Measurements from ENCODE around the gene LPAR5. TPM values are rescaled to one million over a fixed set of nuclear protein-coding genes. Genes with fewer than 3 reads are reported as not detected.

The LPAR5 gene
- polyA plus RNA-seq, 1 experiment: not detected

DNA sequence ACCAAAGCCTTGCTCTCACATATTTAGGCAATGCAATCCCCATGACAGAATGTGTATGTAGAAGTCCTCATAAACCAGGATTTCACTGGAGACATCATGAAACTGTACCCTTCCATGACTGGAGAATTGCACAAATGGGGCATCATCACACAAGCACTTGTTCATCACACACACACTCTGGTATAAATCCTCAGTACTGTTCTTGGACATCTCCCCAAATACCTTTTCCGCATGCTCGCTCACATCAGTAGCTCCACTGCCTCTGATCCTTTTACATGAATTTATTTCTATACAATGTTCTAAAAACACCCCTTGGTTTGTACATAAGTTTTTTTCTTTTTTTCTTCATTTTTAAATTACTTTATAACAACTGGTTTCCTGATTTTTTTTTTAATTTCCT lies 30.5 kb upstream of the LPAR5 start:
- ChIA-PET CTCF (interaction anchor here (2.0 kb wide), 1 partner anchor 18 kb away, joined by 5 read pairs; no protein-coding TSS in a partner anchor), POLR2A (interaction anchor here (0.5 to 0.7 kb wide), 2 partner anchors 81 to 161 kb away, joined by 3 to 5 read pairs; no protein-coding TSS in a partner anchor)
- Histone ChIP-seq H3K9me3 (ENCODE audit: control insufficient read depth, insufficient read depth, low read length) (no peaks in the 10 kb centered on the region), H3K4me3 (ENCODE audit: low read depth, low read length) (no peak overlapping the region), H3K27ac (ENCODE audit: low read depth, low read length) (no peak overlapping the region), H3K27me3 (ENCODE audit: control insufficient read depth, insufficient read depth, low read length) (no peaks in the 10 kb centered on the region)
- DNase-seq (ENCODE audit: low read depth, low spot score): no peak
- TF ChIP-seq, protein P1, sequence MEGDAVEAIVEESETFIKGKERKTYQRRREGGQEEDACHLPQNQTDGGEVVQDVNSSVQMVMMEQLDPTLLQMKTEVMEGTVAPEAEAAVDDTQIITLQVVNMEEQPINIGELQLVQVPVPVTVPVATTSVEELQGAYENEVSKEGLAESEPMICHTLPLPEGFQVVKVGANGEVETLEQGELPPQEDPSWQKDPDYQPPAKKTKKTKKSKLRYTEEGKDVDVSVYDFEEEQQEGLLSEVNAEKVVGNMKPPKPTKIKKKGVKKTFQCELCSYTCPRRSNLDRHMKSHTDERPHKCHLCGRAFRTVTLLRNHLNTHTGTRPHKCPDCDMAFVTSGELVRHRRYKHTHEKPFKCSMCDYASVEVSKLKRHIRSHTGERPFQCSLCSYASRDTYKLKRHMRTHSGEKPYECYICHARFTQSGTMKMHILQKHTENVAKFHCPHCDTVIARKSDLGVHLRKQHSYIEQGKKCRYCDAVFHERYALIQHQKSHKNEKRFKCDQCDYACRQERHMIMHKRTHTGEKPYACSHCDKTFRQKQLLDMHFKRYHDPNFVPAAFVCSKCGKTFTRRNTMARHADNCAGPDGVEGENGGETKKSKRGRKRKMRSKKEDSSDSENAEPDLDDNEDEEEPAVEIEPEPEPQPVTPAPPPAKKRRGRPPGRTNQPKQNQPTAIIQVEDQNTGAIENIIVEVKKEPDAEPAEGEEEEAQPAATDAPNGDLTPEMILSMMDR (IDR thresholded peaks at IDR 0.05; ENCODE audit: low read depth, low read length): no peak

GRCh38 chr12:6664902-6665301 lies 29.1 kb upstream of the LPAR5 start:
- no peaks in the 10 kb centered on the region for H3K27me3 ChIP-seq (ENCODE audit: control insufficient read depth, insufficient read depth, low read length)
- H3K4me3 ChIP-seq (ENCODE audit: low read depth, low read length): no peak overlapping the region
- H3K27ac ChIP-seq (ENCODE audit: low read depth, low read length): no peak overlapping the region
- TF ChIP-seq, protein P1 (IDR thresholded peaks at IDR 0.05; ENCODE audit: low read depth, low read length): no peak
- POLR2A ChIA-PET: interaction anchor here (1.1 kb wide), 1 partner anchor 59 kb away, joined by 3 read pairs; the partner anchor contains the start of gene COPS7A
- CTCF ChIA-PET: interaction anchor here (1.5 kb wide), 2 partner anchors 20 to 170 kb away, joined by 3 to 5 read pairs; no protein-coding TSS in a partner anchor
- DNase-seq (ENCODE audit: low read depth, low spot score): no peak
- no peaks in the 10 kb centered on the region for H3K9me3 ChIP-seq (ENCODE audit: control insufficient read depth, insufficient read depth, low read length)

- Histone ChIP-seq H3K27me3 (ENCODE audit: control insufficient read depth, insufficient read depth, low read length) (no peaks in the 10 kb centered on the region), H3K4me3 (ENCODE audit: low read depth, low read length) (peak within 1 kb of the TSS; percentile 91), H3K9me3 (ENCODE audit: control insufficient read depth, insufficient read depth, low read length) (no peaks in the 10 kb centered on the region), H3K27ac (ENCODE audit: low read depth, low read length) (peak within 1 kb of the TSS; percentile 66)
- POLR2A ChIA-PET: no interaction called here
- CTCF ChIA-PET: interaction anchor here (1.5 kb wide), 1 partner anchor 172 kb away, joined by 3 read pairs; no protein-coding TSS in a partner anchor
- DNase-seq (ENCODE audit: low read depth, low spot score): peak; percentile 99
- TF ChIP-seq, protein P1 (IDR thresholded peaks at IDR 0.05; ENCODE audit: low read depth, low read length): no peak
These were observed 27.4 kb upstream of the LPAR5 start, which contains the start of gene ING4 for GRCh38 chr12:6662906-6663742. ING4 (minus strand) TSS chr12:6663119; CDS start chr12:6663101, 18 bp downstream.

DNA sequence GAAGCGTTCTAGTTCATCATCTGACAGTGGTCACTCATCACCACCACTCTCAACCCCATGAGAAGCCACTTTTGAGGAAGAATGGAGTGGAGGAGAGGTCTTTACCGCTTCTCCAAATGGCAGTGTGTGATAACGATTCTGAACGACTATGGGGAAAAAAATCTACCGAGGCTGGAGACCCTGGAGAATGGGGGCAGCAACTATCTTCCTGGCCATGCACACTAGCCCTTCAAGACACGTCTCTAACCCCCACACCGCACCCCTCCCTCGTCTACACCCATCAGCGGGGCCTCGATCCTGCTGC lies 26.8 kb upstream of the LPAR5 start:
- TF ChIP-seq, protein P1 (IDR thresholded peaks at IDR 0.05; ENCODE audit: low read depth, low read length): no peak
- Histone ChIP-seq H3K9me3 (ENCODE audit: control insufficient read depth, insufficient read depth, low read length) (no peaks in the 10 kb centered on the region), H3K4me3 (ENCODE audit: low read depth, low read length) (peak overlapping the region; percentile 91), H3K27ac (ENCODE audit: low read depth, low read length) (peak overlapping the region; percentile 66), H3K27me3 (ENCODE audit: control insufficient read depth, insufficient read depth, low read length) (no peaks in the 10 kb centered on the region)
- ChIA-PET CTCF (no interaction called here), POLR2A (interaction anchor here (1.0 kb wide), 1 partner anchor 27 kb away, joined by 3 read pairs; the partner anchor contains the start of gene ZNF384)
- no peak for DNase-seq (ENCODE audit: low read depth, low spot score)

GRCh38 chr12:6653987-6654386 lies 18.2 kb upstream of the LPAR5 start:
- no peaks in the 10 kb centered on the region for H3K27me3 ChIP-seq (ENCODE audit: control insufficient read depth, insufficient read depth, low read length)
- H3K9me3 ChIP-seq (ENCODE audit: control insufficient read depth, insufficient read depth, low read length): no peaks in the 10 kb centered on the region
- CTCF ChIA-PET: interaction anchor here (0.7 kb wide), 1 partner anchor 9 kb away, joined by 5 read pairs; no protein-coding TSS in a partner anchor
- H3K4me3 ChIP-seq (ENCODE audit: low read depth, low read length): no peak overlapping the region
- TF ChIP-seq, protein P1 (IDR thresholded peaks at IDR 0.05; ENCODE audit: low read depth, low read length): no peak
- POLR2A ChIA-PET: no interaction called here
- DNase-seq (ENCODE audit: low read depth, low spot score): no peak
- no peak overlapping the region for H3K27ac ChIP-seq (ENCODE audit: low read depth, low read length)
